HG03064 (cell line): ENCODE measurements around the gene ETNK2.

Experiments
- ATAC-seq: cut with Tn5 transposase; IDR thresholded peaks from one replicate; pipeline ENCODE4 v1.9.1; 2021; ENCODE audit warnings: low read depth; ENCODE audit not compliant: unreplicated experiment

ETNK2 gene

DNA sequence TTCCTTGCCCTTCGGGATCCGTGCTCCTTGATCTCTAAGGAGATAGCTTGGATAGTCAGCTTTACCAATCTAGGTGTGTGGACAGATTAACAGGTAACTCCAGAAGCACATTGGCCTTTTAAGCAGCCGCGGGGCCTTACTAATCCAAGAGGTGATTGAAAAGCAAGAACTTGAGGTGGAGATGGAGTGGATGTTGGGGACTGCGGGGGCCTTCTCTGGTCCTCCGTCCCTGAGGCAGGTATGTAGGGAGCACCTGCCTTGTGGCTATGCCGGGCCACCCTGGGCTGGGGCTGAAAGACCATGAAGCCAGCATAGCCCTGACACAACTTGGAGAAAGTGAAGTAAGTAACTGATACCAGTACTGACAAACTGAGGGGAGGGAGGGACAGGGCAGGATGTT is 68.4 kb downstream of the ETNK2 start:
- no peak for ATAC-seq

- no peak for ATAC-seq
Measured at GRCh38 chr1:204081791-204082513, 69.9 kb downstream of the ETNK2 start.

GRCh38 chr1:204081164-204081790 is 70.6 kb downstream of the ETNK2 start:
- ATAC-seq, result no peak
